Measurements from ENCODE around the gene AKAP13.
A peak's percentile ranks its signal among the peaks of the same experiment; 100 is the strongest.
"Not testable (repeated sequence)": the region's sequence is repeated elsewhere in the genome, so short reads cannot be mapped to it uniquely, and the experiment has no call there.

The AKAP13 gene

DNA sequence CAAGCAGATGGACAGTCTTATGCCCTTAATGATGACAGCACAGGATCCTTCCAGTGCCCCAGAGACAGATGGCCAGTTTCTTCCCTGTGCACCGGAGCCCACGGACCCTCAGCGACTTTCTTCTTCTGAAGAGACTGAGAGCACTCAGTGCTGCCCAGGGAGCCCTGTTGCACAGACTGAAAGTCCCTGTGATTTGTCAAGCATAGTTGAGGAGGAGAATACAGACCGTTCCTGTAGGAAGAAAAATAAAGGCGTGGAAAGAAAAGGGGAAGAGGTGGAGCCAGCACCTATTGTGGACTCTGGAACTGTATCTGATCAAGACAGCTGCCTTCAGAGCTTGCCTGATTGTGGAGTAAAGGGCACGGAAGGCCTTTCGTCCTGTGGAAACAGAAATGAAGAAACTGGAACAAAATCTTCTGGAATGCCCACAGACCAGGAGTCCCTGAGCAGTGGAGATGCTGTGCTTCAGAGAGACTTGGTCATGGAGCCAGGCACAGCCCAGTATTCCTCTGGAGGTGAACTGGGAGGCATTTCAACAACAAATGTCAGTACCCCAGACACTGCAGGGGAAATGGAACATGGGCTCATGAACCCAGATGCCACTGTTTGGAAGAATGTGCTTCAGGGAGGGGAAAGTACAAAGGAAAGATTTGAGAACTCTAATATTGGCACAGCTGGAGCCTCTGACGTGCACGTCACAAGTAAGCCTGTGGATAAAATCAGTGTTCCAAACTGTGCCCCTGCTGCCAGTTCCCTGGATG lies 198.7 kb downstream of the AKAP13 start:
- no peak overlapping the region for H3K9ac ChIP-seq (ENCODE audit: low read length)
- H3K4me3 ChIP-seq (ENCODE audit: low read length), result peak overlapping the region; percentile 18
- no peaks in the 10 kb centered on the region for H3K27me3 ChIP-seq (ENCODE audit: control insufficient read depth, insufficient read depth, low read length)
- H3K27ac ChIP-seq (ENCODE audit: low read depth, low read length), result peak overlapping the region; percentile 77
- H3K36me3 ChIP-seq (ENCODE audit: control insufficient read depth, insufficient read depth, low read length), result no peaks in the 10 kb centered on the region
- peaks cover 11% of the 10 kb centered on the region for H3K4me1 ChIP-seq (ENCODE audit: control insufficient read depth, insufficient read depth, low read length)

DNA sequence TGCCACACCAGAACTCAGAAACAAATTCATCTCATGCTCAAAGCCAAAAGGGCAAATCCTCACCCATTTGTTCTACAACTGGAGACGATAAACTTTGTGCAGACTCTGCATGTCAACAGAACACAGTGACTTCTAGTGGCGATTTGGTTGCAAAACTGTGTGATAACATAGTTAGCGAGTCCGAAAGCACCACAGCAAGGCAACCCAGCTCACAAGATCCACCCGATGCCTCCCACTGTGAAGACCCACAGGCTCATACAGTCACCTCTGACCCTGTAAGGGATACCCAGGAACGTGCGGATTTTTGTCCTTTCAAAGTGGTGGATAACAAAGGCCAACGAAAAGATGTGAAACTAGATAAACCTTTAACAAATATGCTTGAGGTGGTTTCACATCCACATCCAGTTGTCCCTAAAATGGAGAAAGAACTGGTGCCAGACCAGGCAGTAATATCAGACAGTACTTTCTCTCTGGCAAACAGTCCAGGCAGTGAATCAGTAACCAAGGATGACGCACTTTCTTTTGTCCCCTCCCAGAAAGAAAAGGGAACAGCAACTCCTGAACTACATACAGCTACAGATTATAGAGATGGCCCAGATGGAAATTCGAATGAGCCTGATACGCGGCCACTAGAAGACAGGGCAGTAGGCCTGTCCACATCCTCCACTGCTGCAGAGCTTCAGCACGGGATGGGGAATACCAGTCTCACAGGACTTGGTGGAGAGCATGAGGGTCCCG lies 199.7 kb downstream of the AKAP13 start:
- no peaks in the 10 kb centered on the region for H3K36me3 ChIP-seq (ENCODE audit: control insufficient read depth, insufficient read depth, low read length)
- peak overlapping the region; percentile 24 for H3K9ac ChIP-seq (ENCODE audit: low read length)
- no peaks in the 10 kb centered on the region for H3K27me3 ChIP-seq (ENCODE audit: control insufficient read depth, insufficient read depth, low read length)
- peak overlapping the region; percentile 77 for H3K27ac ChIP-seq (ENCODE audit: low read depth, low read length)
- peak overlapping the region; percentile 52 for H3K4me3 ChIP-seq (ENCODE audit: low read length)
- H3K4me1 ChIP-seq (ENCODE audit: control insufficient read depth, insufficient read depth, low read length), result peaks cover 11% of the 10 kb centered on the region

DNA sequence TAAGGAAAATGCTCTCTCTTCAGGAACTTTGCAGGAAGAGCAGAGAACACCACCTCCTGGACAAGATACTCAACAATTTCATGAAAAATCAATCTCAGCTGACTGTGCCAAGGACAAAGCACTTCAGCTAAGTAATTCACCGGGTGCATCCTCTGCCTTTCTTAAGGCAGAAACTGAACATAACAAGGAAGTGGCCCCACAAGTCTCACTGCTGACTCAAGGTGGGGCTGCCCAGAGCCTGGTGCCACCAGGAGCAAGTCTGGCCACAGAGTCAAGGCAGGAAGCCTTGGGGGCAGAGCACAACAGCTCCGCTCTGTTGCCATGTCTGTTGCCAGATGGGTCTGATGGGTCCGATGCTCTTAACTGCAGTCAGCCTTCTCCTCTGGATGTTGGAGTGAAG lies 200.5 kb downstream of the AKAP13 start:
- H3K27ac ChIP-seq (ENCODE audit: low read depth, low read length), result peak overlapping the region; percentile 61
- no peaks in the 10 kb centered on the region for H3K27me3 ChIP-seq (ENCODE audit: control insufficient read depth, insufficient read depth, low read length)
- peaks cover 11% of the 10 kb centered on the region for H3K4me1 ChIP-seq (ENCODE audit: control insufficient read depth, insufficient read depth, low read length)
- peak overlapping the region; percentile 24 for H3K9ac ChIP-seq (ENCODE audit: low read length)
- H3K4me3 ChIP-seq (ENCODE audit: low read length), result peak overlapping the region; percentile 52
- no peaks in the 10 kb centered on the region for H3K36me3 ChIP-seq (ENCODE audit: control insufficient read depth, insufficient read depth, low read length)

DNA sequence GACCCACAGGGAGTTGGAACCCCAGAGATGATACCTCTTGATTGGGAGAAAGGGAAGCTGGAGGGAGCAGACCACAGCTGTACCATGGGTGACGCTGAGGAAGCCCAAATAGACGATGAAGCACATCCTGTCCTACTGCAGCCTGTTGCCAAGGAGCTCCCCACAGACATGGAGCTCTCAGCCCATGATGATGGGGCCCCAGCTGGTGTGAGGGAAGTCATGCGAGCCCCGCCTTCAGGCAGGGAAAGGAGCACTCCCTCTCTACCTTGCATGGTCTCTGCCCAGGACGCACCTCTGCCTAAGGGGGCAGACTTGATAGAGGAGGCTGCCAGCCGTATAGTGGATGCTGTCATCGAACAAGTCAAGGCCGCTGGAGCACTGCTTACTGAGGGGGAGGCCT lies 201.1 kb downstream of the AKAP13 start:
- Histone ChIP-seq H3K4me1 (ENCODE audit: control insufficient read depth, insufficient read depth, low read length) (peaks cover 11% of the 10 kb centered on the region), H3K9ac (ENCODE audit: low read length) (peak overlapping the region; percentile 24), H3K27ac (ENCODE audit: low read depth, low read length) (peak overlapping the region; percentile 61), H3K36me3 (ENCODE audit: control insufficient read depth, insufficient read depth, low read length) (no peaks in the 10 kb centered on the region), H3K27me3 (ENCODE audit: control insufficient read depth, insufficient read depth, low read length) (no peaks in the 10 kb centered on the region), H3K4me3 (ENCODE audit: low read length) (peak overlapping the region; percentile 52)

DNA sequence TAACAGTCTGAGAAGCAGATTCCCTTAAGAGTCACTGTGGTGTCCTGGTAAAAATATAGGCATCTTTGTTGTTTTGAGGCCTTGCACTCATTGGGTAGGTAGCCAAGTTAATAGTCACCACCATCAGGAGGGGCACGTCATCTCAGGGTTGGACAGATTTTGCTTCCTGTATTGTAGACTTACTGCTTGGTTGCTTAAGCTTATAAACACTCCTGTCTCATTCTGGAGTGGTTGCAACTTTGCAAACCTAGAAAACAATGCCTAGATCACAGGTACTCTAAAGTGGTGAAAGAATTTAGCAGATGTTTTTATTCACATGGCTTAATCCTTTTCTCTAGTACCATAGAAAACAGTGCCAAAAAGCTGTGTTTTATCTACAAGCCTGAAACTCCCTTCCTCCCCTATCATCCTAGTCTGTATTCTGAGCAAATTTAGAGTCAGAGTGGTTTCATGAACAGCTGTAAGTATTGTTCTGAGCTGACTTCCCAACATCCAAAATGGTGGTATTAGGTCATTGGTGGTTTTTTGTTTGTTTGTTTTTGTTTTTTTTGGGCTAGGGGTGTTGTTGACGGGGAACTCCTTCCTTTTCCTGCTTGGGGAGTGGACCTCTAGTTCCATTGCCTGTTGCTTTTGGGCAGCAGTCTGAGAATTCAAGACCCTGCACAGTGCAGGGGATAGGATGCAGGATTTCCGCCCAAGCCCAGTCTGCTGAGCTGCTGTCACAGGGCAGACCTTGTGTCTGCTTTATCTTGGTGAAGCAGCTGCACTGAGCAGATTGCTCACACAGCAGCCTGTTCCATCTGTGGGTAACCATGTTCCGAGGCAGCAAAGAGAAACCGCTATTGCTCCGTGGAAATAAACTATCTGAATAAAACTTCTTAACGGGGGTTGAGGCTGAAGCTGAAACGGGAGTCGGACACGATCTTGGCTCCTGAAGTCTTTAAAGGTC lies 202.0 kb downstream of the AKAP13 start:
- Histone ChIP-seq H3K36me3 (ENCODE audit: control insufficient read depth, insufficient read depth, low read length) (no peaks in the 10 kb centered on the region), H3K4me1 (ENCODE audit: control insufficient read depth, insufficient read depth, low read length) (peaks cover 11% of the 10 kb centered on the region), H3K9ac (ENCODE audit: low read length) (peak overlapping the region; percentile 53), H3K27ac (ENCODE audit: low read depth, low read length) (peak overlapping the region; percentile 61), H3K4me3 (ENCODE audit: low read length) (peak overlapping the region; percentile 67), H3K27me3 (ENCODE audit: control insufficient read depth, insufficient read depth, low read length) (no peaks in the 10 kb centered on the region)

DNA sequence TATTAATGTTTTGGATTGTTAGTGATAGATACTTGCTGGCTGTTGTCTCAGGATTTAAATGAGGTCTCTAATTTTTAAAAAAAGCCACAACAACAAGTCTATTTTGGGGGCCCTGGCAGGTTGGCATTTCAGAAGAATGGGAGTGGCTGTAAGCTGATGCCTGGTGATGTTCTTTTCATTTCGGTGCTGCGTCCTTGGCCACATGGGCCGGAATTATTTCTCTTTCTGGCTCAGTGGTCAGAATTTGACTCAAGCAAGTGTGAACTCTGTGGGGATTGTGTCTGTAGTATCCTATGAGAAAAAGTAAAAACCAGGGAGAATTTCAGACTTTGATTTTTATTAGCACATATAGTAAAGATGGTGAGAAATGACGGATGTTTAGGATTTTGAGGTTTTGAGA lies 203.0 kb downstream of the AKAP13 start:
- peaks cover 11% of the 10 kb centered on the region for H3K4me1 ChIP-seq (ENCODE audit: control insufficient read depth, insufficient read depth, low read length)
- H3K27me3 ChIP-seq (ENCODE audit: control insufficient read depth, insufficient read depth, low read length), result no peaks in the 10 kb centered on the region
- peak overlapping the region; percentile 67 for H3K4me3 ChIP-seq (ENCODE audit: low read length)
- no peaks in the 10 kb centered on the region for H3K36me3 ChIP-seq (ENCODE audit: control insufficient read depth, insufficient read depth, low read length)
- no peak overlapping the region for H3K9ac ChIP-seq (ENCODE audit: low read length)
- H3K27ac ChIP-seq (ENCODE audit: low read depth, low read length), result peak overlapping the region; percentile 61

DNA sequence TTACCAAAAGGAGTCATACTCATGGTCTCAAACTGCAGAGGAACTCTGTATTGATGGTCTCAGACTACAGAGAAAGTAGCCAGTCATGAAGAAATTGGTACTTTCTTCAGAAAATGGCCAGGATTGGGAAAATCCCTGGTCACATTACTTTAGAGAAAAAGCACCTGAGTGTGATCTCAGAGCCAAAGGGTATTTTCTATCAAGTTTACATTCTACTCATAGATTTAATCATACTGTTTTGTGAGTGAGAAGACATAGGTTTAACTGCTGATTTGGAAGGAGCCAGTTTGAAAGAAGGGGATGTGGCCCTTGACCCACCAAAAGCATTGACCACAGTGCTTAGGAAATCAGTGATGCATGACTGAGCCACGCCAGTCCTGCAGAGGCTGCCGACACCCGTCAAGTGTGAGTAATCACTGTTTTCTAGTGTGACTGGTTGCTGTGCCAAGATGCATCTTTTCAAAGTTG lies 203.6 kb downstream of the AKAP13 start:
- no peak overlapping the region for H3K4me3 ChIP-seq (ENCODE audit: low read length)
- no peak overlapping the region for H3K27ac ChIP-seq (ENCODE audit: low read depth, low read length)
- no peaks in the 10 kb centered on the region for H3K36me3 ChIP-seq (ENCODE audit: control insufficient read depth, insufficient read depth, low read length)
- H3K4me1 ChIP-seq (ENCODE audit: control insufficient read depth, insufficient read depth, low read length), result peaks cover 11% of the 10 kb centered on the region
- H3K9ac ChIP-seq (ENCODE audit: low read length), result no peak overlapping the region
- H3K27me3 ChIP-seq (ENCODE audit: control insufficient read depth, insufficient read depth, low read length), result no peaks in the 10 kb centered on the region

DNA sequence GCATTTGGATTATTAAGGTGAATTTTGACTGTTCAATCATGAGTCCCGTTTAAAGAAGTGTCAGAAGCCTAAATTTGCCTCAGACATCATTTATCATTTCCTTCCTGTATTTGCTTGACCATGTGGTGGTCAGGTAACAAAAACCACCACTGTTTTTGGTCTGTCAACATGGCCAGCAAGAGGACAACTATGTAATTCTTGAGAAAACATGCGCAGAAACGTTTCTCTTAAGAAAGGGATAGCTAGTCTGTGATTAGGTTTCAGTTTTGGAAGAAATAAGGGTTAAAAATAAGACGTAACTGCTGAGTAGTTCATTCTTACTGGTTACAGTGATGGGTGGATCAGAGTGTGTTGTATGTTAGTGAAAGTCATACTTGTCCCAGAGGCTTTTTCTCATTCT lies 204.5 kb downstream of the AKAP13 start:
- Histone ChIP-seq H3K27me3 (ENCODE audit: control insufficient read depth, insufficient read depth, low read length) (no peaks in the 10 kb centered on the region), H3K4me3 (ENCODE audit: low read length) (no peak overlapping the region), H3K4me1 (ENCODE audit: control insufficient read depth, insufficient read depth, low read length) (peaks cover 13% of the 10 kb centered on the region), H3K27ac (ENCODE audit: low read depth, low read length) (no peak overlapping the region), H3K36me3 (ENCODE audit: control insufficient read depth, insufficient read depth, low read length) (no peaks in the 10 kb centered on the region), H3K9ac (ENCODE audit: low read length) (no peak overlapping the region)

DNA sequence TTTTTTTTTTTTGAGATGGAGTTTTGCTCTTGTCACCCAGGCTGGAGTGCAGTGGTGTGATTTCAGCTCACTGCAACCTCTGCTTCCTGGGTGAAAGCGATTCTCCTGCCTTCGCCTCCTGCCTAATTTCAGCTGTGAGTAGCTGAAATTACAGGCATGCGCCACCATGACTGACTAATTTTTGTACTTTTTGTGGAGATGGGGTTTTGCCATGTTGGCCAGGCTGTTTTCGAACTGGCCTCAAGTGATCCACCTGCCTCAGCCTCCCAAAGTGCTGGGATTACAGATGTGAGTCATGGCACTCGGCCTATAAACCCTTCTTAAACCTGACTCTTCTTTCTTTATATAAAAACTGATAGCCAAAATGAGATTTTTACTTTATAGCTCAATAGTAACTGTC lies 205.8 kb downstream of the AKAP13 start:
- not testable (repeated sequence) for H3K27me3 ChIP-seq (ENCODE audit: control insufficient read depth, insufficient read depth, low read length)

DNA sequence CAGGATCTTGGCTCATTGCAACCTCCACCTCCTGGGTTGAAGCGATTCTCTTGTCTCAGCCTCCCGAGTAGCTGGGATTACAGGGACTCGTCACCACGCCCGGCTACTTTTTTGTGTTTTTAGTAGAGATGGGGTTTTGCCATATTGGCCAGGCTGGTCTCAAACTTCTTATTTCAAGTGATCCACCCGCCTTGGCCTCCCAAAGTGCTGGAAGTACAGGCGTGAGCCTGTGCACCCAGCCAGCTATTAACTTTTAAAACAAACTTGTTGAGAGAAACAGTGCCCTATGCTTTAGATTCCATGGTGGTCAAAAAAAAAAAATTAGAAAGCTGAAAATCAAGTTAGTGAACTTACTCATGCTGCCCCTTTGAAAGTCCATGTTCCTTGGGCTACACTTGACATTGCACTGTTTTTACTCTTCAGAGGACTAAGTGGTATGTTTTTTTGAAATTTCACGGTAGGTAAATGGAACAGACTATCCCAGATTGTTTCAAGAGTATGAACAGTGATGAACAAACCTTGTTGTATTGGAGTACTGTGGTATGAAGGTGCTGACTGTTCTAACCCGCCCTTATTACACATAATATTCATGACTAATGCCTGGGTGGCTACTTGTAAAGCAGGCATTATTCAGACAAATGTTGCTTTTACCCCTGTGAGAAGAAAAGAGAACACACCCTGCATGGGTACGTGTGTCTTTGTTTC lies 207.5 kb downstream of the AKAP13 start:
- no peak overlapping the region for H3K9ac ChIP-seq (ENCODE audit: low read length)
- H3K27ac ChIP-seq (ENCODE audit: low read depth, low read length), result no peak overlapping the region
- peaks cover 8% of the 10 kb centered on the region for H3K4me1 ChIP-seq (ENCODE audit: control insufficient read depth, insufficient read depth, low read length)

More for the DNA sequence above, 205.8 kb downstream of the AKAP13 start:
- peaks cover 15% of the 10 kb centered on the region for H3K4me1 ChIP-seq (ENCODE audit: control insufficient read depth, insufficient read depth, low read length)
- H3K36me3 ChIP-seq (ENCODE audit: control insufficient read depth, insufficient read depth, low read length); H3K9ac ChIP-seq (ENCODE audit: low read length); H3K4me3 ChIP-seq (ENCODE audit: low read length); H3K27ac ChIP-seq (ENCODE audit: low read depth, low read length): not testable (repeated sequence)

DNA sequence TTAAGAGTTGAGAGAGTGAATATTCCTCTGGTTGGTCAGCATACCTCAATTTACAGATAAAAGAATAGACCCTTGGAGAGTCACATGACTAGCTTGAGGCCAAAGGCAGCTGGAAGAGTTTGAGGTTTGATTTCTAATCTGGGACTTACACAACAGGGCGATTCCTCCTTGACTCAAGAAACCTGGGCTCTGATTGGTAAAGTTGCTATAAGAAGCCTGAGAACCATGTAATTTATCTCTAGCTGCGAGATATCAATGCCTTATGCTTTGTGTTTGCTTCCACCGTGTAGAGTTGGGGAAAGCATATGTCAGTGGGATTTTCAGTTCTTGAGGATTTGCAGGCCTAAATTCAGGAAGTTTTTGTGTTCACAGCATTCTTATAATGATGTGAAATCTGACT lies 208.3 kb downstream of the AKAP13 start:
- H3K27ac ChIP-seq (ENCODE audit: low read depth, low read length), result peak overlapping the region; percentile 44
- no peak overlapping the region for H3K9ac ChIP-seq (ENCODE audit: low read length)
- H3K4me1 ChIP-seq (ENCODE audit: control insufficient read depth, insufficient read depth, low read length), result peaks cover 6% of the 10 kb centered on the region
- no peaks in the 10 kb centered on the region for H3K36me3 ChIP-seq (ENCODE audit: control insufficient read depth, insufficient read depth, low read length)
- H3K4me3 ChIP-seq (ENCODE audit: low read length), result no peak overlapping the region
- no peaks in the 10 kb centered on the region for H3K27me3 ChIP-seq (ENCODE audit: control insufficient read depth, insufficient read depth, low read length)

More for the DNA sequence above, 207.5 kb downstream of the AKAP13 start:
- no peaks in the 10 kb centered on the region for H3K27me3 ChIP-seq (ENCODE audit: control insufficient read depth, insufficient read depth, low read length)
- H3K36me3 ChIP-seq (ENCODE audit: control insufficient read depth, insufficient read depth, low read length), result no peaks in the 10 kb centered on the region
- H3K4me3 ChIP-seq (ENCODE audit: low read length), result no peak overlapping the region

All from rectal smooth muscle tissue (tissue), 1 donor.